CD14-positive monocyte (primary cell): ENCODE data around the gene MRPS2. TPM values are rescaled to one million over a fixed set of nuclear protein-coding genes. Genes with fewer than 3 reads are reported as not detected.
"Not testable (repeated sequence)": the region's sequence is repeated elsewhere in the genome, so short reads cannot be mapped to it uniquely, and the experiment has no call there.

Experiments used
- DNase-seq, 3 donors: peaks; one replicate each; pipeline ENCODE4 v3.0.0-alpha.2; 2011 to 2022
- H2AFZ ChIP-seq: 2 replicates; pipeline ENCODE4 v1.6.0; 2012; ENCODE audit warnings: mild to moderate bottlenecking, low read depth, low read length, inconsistent platforms; ENCODE audit not compliant: insufficient read depth, poor library complexity, severe bottlenecking
- H3K27ac ChIP-seq, 2 donors: 1 replicate in 1 of 2; 2 replicates in 1 of 2; pipeline ENCODE4 v1.5.1; 2012 to 2013; ENCODE audit warnings: low read length in 2 of 2, control low read depth in 1 of 2, inconsistent platforms in 1 of 2, low read depth in 1 of 2, mild to moderate bottlenecking in 1 of 2
- H3K27me3 ChIP-seq, 2 donors: one replicate each; pipeline versions ENCODE4 v1.6.0 to v1.6.1; 2011 to 2013; ENCODE audit warnings: low read length in 2 of 2; ENCODE audit not compliant: control insufficient read depth in 2 of 2, insufficient read depth in 2 of 2
- H3K36me3 ChIP-seq, 2 donors: replicated peaks in 1 of 2; 1 replicate in 1 of 2; 2 replicates in 1 of 2; pipeline versions ENCODE4 v1.5.1 to v1.6.1; 2012 to 2013; ENCODE audit warnings: low read length in 2 of 2, control low read depth in 1 of 2, inconsistent platforms in 1 of 2, mild to moderate bottlenecking in 1 of 2; ENCODE audit not compliant: insufficient read depth in 2 of 2, control insufficient read depth in 1 of 2
- H3K4me1 ChIP-seq, 2 donors: 1 replicate in 1 of 2; 2 replicates in 1 of 2; pipeline versions ENCODE4 v1.5.1 to v1.6.1; 2012 to 2013; ENCODE audit warnings: low read length in 2 of 2, control low read depth in 1 of 2, inconsistent platforms in 1 of 2, mild to moderate bottlenecking in 1 of 2, moderate library complexity in 1 of 2; ENCODE audit not compliant: insufficient read depth in 2 of 2, control insufficient read depth in 1 of 2
- H3K4me2 ChIP-seq: replicated peaks from 2 replicates; pipeline ENCODE3; 2012; ENCODE audit warnings: low read length, moderate library complexity, mild to moderate bottlenecking; ENCODE audit not compliant: poor library complexity, severe bottlenecking; ENCODE audit errors: extremely low read depth
- H3K4me3 ChIP-seq, 3 experiments: fragments of 200-600 bp in 1 of 3; sonication (generic) in 1 of 3; replicated peaks in 1 of 3; 1 replicate in 2 of 3; 2 replicates in 1 of 3; pipeline ENCODE4 v1.5.1; 2011 to 2013; ENCODE audit warnings: low read length in 3 of 3, mild to moderate bottlenecking in 3 of 3, control low read depth in 2 of 3, low read depth in 2 of 3, inconsistent platforms in 1 of 3, moderate library complexity in 1 of 3
- H3K79me2 ChIP-seq: 2 replicates; pipeline ENCODE4 v1.6.0; 2012; ENCODE audit warnings: mild to moderate bottlenecking, control low read depth, inconsistent platforms, low read length, moderate library complexity; ENCODE audit not compliant: insufficient read depth
- H3K9ac ChIP-seq: 2 replicates; pipeline ENCODE4 v1.6.0; 2017; ENCODE audit warnings: low read length, mild to moderate bottlenecking; ENCODE audit not compliant: insufficient read depth, poor library complexity, severe bottlenecking
- H3K9me3 ChIP-seq, 2 donors: replicated peaks in 1 of 2; 1 replicate in 1 of 2; 2 replicates in 1 of 2; pipeline versions ENCODE4 v1.5.1 to v1.6.1; 2012 to 2013; ENCODE audit warnings: low read length in 2 of 2, control low read depth in 1 of 2; ENCODE audit not compliant: control insufficient read depth in 1 of 2, insufficient read depth in 1 of 2
- H4K20me1 ChIP-seq: 2 replicates; pipeline ENCODE4 v1.6.0; 2012; ENCODE audit warnings: mild to moderate bottlenecking, low read length, control low read depth, moderate library complexity; ENCODE audit not compliant: insufficient read depth
- H3K27ac Mint-ChIP-seq, 7 donors: one replicate each; pipeline ENCODE4 v1.8.0; 2020; ENCODE audit warnings: mild to moderate bottlenecking in 7 of 7, mixed read lengths in 7 of 7, moderate library complexity in 6 of 7, inconsistent platforms in 2 of 7
- H3K27me3 Mint-ChIP-seq, 3 donors: one replicate each; pipeline ENCODE4 v1.8.0; 2021 to 2022; ENCODE audit warnings: low read depth in 3 of 3, mild to moderate bottlenecking in 3 of 3, mixed read lengths in 3 of 3, moderate library complexity in 3 of 3, inconsistent platforms in 1 of 3
- H3K36me3 Mint-ChIP-seq, 2 donors: one replicate each; pipeline ENCODE4 v1.8.0; 2020; ENCODE audit warnings: mixed read lengths in 2 of 2, inconsistent platforms in 1 of 2, mild to moderate bottlenecking in 1 of 2
- H3K4me1 Mint-ChIP-seq: one replicate; pipeline ENCODE4 v1.8.0; 2020; ENCODE audit warnings: mild to moderate bottlenecking, mixed read lengths
- H3K4me3 Mint-ChIP-seq, 2 donors: one replicate each; pipeline ENCODE4 v1.8.0; 2020; ENCODE audit warnings: mild to moderate bottlenecking in 2 of 2, mixed read lengths in 2 of 2, moderate library complexity in 1 of 2
- H3K9me3 Mint-ChIP-seq, 7 donors: one replicate each; pipeline ENCODE4 v1.8.0; 2020 to 2022; ENCODE audit warnings: mixed read lengths in 7 of 7, mild to moderate bottlenecking in 6 of 7, moderate library complexity in 6 of 7, inconsistent platforms in 2 of 7
- WGBS: methylation state at CpG from one replicate; pipeline ENCODE4 v1.1.5; 2013; ENCODE audit warnings: missing lambda C conversion rate; ENCODE audit not compliant: insufficient coverage; 5-methylcytosine and 5-hydroxymethylcytosine counted together
- intact Hi-C, 2 donors: fragments of 100-400 bp; cut with micrococcal nuclease; formaldehyde crosslinking; loops; one replicate each; pipeline versions ENCODE4 v1.15.0 to v1.15.1; 2023
- polyA minus RNA-seq: library from RNA; depleted of rRNA, polyadenylated mRNA; stranded (reverse); fragments of >200 nt; gene quantifications from 2 replicates; pipeline ENCODE4 v1.2.3, GENCODE V29; 2012
- polyA plus RNA-seq, 3 donors: library from polyadenylated mRNA; depleted of rRNA in 1 of 3; unstranded in 2 of 3; stranded (reverse) in 1 of 3; fragments of 300-500 nt in 2 of 3; fragments of >200 nt in 1 of 3; fragmentation: Illumina TruSeq in 2 of 3; gene quantifications; 1 replicate in 2 of 3; 2 replicates in 1 of 3; pipeline ENCODE4 v1.2.3, GENCODE V29; 2012 to 2021
- total RNA-seq, 12 experiments: library from RNA in 1 of 12; stranded (reverse) in 1 of 12; fragments of 120-200 nt in 1 of 12; gene quantifications; one replicate each; pipeline ENCODE4 v1.2.4 and lab custom pipeline; 2013 to 2026; ENCODE audit warnings: mixed read lengths in 6 of 12, inconsistent platforms in 1 of 12
- TF ChIP-seq, protein P1 (sequence below): fragments of 200-600 bp; IDR thresholded peaks from one replicate; pipeline ENCODE4 v1.8.0; 2022; ENCODE audit warnings: antibody characterized with exemption, mild to moderate bottlenecking

Gene MRPS2
- total RNA-seq (2013) = 11.8 TPM
- polyA plus RNA-seq (10 to 100 TPM; 27.9 to 54.4 (median 30.2) TPM), polyA minus RNA-seq (18.4 and 36.9 TPM in 2 replicates), total RNA-seq (lab: John Stamatoyannopoulos, UW) (2.2 to 9.5 (median 6.5) reads per million in 11 experiments)

- Histone ChIP-seq H2AFZ (peak within 1 kb of the TSS; percentile 92), H3K9me3 (no peaks in the 10 kb centered on the region), H3K36me3 (peaks cover 17 to 33% of the 10 kb centered on the region in 2 donors), H4K20me1 (peaks cover 31% of the 10 kb centered on the region), H3K27ac (peak within 1 kb of the TSS; percentile 37 to 80), H3K4me3 (peak within 1 kb of the TSS; percentile 65 to 98 (median 80)), H3K27me3 (peaks cover 0 to 5% of the 10 kb centered on the region in 2 donors), H3K9ac (peak within 1 kb of the TSS; percentile 82), H3K4me1 (peaks cover 22 to 30% of the 10 kb centered on the region in 2 donors), H3K4me2 (peak within 1 kb of the TSS; percentile 99), H3K79me2 (peaks cover 11% of the 10 kb centered on the region)
- Mint-ChIP-seq H3K27ac (peak within 1 kb of the TSS in 6 of 7 donors; percentile 63 to 92 (median 88)), H3K4me3 (peak within 1 kb of the TSS; percentile 88 to 90), H3K27me3 (peaks cover 3 to 16% (median 13%) of the 10 kb centered on the region in 3 donors), H3K36me3 (peaks cover 22 to 39% of the 10 kb centered on the region in 2 donors), H3K9me3 (no peaks in the 10 kb centered on the region), H3K4me1 (peaks cover 21% of the 10 kb centered on the region)
- TF ChIP-seq, protein P1, sequence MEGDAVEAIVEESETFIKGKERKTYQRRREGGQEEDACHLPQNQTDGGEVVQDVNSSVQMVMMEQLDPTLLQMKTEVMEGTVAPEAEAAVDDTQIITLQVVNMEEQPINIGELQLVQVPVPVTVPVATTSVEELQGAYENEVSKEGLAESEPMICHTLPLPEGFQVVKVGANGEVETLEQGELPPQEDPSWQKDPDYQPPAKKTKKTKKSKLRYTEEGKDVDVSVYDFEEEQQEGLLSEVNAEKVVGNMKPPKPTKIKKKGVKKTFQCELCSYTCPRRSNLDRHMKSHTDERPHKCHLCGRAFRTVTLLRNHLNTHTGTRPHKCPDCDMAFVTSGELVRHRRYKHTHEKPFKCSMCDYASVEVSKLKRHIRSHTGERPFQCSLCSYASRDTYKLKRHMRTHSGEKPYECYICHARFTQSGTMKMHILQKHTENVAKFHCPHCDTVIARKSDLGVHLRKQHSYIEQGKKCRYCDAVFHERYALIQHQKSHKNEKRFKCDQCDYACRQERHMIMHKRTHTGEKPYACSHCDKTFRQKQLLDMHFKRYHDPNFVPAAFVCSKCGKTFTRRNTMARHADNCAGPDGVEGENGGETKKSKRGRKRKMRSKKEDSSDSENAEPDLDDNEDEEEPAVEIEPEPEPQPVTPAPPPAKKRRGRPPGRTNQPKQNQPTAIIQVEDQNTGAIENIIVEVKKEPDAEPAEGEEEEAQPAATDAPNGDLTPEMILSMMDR = peak; percentile 95
- DNase-seq = peak; percentile 77 to 80 (median 78)
- intact Hi-C loops = no loop called here
- WGBS = under 1% methylated on average over 75 of the region's 92 CpGs
These were observed at the start of gene MRPS2 for GRCh38 chr9:135500525-135501260. TSS of gene MRPS2 (plus strand) at chr9:135500682. CDS start at chr9:135500711, 29 bp downstream.

GRCh38 chr9:135450956-135451355, 49.5 kb upstream of the MRPS2 start:
- Histone ChIP-seq H2AFZ (no peak overlapping the region), H3K9ac (no peak overlapping the region), H3K4me1 (no peaks in the 10 kb centered on the region), H3K27me3 (peaks cover 0 to 2% of the 10 kb centered on the region in 2 donors), H3K27ac (no peak overlapping the region), H3K79me2 (no peaks in the 10 kb centered on the region), H3K9me3 (no peaks in the 10 kb centered on the region), H4K20me1 (no peaks in the 10 kb centered on the region), H3K4me3 (no peak overlapping the region), H3K4me2 (no peak overlapping the region), H3K36me3 (no peaks in the 10 kb centered on the region)
- no peaks in the 10 kb centered on the region for H3K36me3 Mint-ChIP-seq
- H3K4me3 Mint-ChIP-seq = no peak overlapping the region
- peaks cover 0 to 3% (median 0%) of the 10 kb centered on the region in 7 donors for H3K9me3 Mint-ChIP-seq
- no peak for DNase-seq
- H3K27ac Mint-ChIP-seq = no peak overlapping the region
- peaks cover 9 to 12% (median 9%) of the 10 kb centered on the region in 3 donors for H3K27me3 Mint-ChIP-seq
- 93% methylated on average over 6 of the region's 10 CpGs for WGBS
- no peaks in the 10 kb centered on the region for H3K4me1 Mint-ChIP-seq
- intact Hi-C loops = no loop called here
- TF ChIP-seq, protein P1 = no peak

- peaks cover 9 to 13% (median 13%) of the 10 kb centered on the region in 3 donors for H3K27me3 Mint-ChIP-seq
- H3K4me1 ChIP-seq, H3K79me2 ChIP-seq, H3K9me3 Mint-ChIP-seq, DNase-seq, H3K27ac ChIP-seq, H3K9ac ChIP-seq, intact Hi-C loops, H3K4me3 ChIP-seq, H3K27me3 ChIP-seq, H3K4me3 Mint-ChIP-seq, H4K20me1 ChIP-seq, H3K4me2 ChIP-seq, H3K36me3 ChIP-seq, H2AFZ ChIP-seq, H3K9me3 ChIP-seq, H3K27ac Mint-ChIP-seq, H3K4me1 Mint-ChIP-seq, H3K36me3 Mint-ChIP-seq: not testable (repeated sequence)
- WGBS = 91% methylated on average over 3 of the region's 7 CpGs
These were observed 48.6 kb upstream of the MRPS2 start for GRCh38 chr9:135451909-135452308.
